Caki2 (cell line): ENCODE measurements around the gene TPRN. TPM values are rescaled to one million over a fixed set of nuclear protein-coding genes. Genes with fewer than 3 reads are reported as not detected.
A peak's percentile ranks its signal among the peaks of the same experiment; 100 is the strongest.

Source experiments
- DNase-seq: peaks from one replicate; pipeline ENCODE4 v3.0.0-alpha.2; 2015; ENCODE audit warnings: low read depth
- in situ Hi-C: cut with HindIII; loops from 2 replicates; pipeline ENCODE4 v1.10.0; 2016; ENCODE audit warnings: low sequenced_read_pairs, low pct_unique_long_range_greater_than_20kb, mixed read lengths
- total RNA-seq: library from RNA; depleted of rRNA; stranded (reverse); fragments of >200 nt; shearing (Covaris generic); gene quantifications from 2 replicates; pipeline ENCODE4 v1.2.3, GENCODE V29; 2014; ENCODE audit warnings: low replicate concordance

TPRN gene
- total RNA-seq, 1 experiment from 2014 or later, result 15.2 TPM

GRCh38 chr9:137217276-137218211 is 17.0 kb upstream of the TPRN start:
- in situ Hi-C loops, result no loop called here

GRCh38 chr9:137216188-137216965 is 15.8 kb upstream of the TPRN start:
- no peak for DNase-seq
- in situ Hi-C loops, result no loop called here

More at GRCh38 chr9:137217276-137218211, 17.0 kb upstream of the TPRN start:
- DNase-seq, result peak; percentile 85

GRCh38 chr9:137215196-137215986 is 14.8 kb upstream of the TPRN start:
- in situ Hi-C loops, result no loop called here
- DNase-seq, result no peak

GRCh38 chr9:137214620-137215019 is 14.1 kb upstream of the TPRN start:
- no peak for DNase-seq
- in situ Hi-C loops, result no loop called here

DNA sequence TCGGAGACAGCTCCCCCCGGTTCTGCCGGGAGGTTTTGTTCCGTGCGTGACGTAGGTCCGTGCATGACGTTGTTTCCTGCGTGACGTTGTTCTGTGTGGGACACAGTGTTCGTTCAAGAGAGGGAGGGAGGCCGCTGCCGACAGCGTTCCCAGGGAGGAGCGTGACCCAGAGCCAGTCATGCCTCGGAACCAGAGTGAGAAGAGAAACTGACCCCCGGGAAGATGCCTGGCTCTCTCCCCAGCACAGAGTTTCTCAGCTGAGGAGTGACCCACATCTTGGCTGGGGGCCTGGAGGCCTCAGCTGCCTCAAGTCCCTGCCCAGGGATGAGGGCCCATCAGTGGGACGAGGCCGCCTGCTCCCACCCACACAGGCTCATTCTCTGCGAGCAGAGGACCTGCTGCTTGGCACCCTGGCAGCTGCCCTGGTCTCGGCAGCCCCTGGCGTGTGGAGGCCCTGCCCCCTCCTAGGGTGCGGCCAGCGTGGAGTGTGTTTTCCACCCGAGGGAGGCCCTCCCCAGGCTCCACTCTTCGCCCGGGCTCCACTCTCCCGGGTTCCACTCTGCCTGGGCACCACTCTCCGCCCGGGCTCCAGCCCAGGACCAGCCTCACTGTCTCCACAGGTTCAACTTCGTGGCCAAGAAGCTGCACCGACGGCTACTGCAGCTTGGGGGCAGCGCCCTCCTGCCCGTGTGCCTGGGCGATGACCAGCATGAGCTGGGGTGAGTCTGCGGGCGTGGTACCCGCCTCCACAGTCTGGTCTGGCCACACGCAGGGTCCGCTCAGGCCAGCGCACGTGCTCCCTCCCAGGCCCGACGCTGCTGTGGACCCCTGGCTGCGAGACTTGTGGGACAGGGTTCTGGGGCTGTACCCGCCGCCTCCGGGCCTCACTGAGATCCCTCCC is 12.9 kb upstream of the TPRN start:
- DNase-seq, result no peak
- in situ Hi-C loops, result no loop called here

DNA sequence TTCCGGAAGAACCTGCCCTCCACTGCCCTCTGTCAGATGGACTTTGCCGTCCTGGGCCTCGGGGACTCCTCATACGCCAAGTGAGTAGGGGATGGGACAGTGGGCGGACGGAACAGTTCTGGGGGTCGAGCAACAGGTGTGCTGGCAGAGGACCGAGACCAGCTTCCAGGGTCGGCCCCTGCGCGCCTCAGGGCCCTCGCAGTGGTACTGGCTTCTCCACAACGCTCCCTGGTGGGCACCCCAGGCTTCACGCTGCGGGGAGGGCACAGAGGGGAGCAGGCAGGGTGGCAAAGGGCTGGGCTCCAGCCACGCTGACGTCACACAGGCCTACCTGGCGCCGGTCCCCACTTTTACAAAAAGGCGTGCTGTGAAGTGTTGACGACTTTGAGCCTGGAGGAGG is 12.0 kb upstream of the TPRN start:
- no peak for DNase-seq
- in situ Hi-C loops, result no loop called here

- in situ Hi-C loops, result no loop called here
- DNase-seq, result no peak
Observed at GRCh38 chr9:137211532-137211931, 11.0 kb upstream of the TPRN start.

DNA sequence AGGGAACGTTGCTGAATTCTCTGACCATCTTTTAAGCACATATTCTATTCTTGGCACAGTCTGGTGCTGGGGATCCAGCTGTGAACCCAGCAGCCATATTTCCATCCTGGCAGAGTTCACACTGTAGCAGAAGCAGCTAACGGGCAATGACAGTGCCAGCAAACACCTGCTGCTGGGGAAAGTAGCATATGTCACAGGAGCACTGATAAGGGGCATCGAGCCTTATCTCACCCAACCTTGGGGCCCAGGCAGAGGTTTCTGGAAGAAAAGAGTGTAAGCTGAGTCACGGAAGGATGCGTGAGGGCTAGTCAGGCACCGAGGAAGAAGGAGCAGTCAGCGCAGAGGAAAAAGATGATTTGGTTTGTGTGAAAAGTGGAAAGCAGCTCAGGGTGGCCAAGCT is 6.1 kb upstream of the TPRN start:
- in situ Hi-C loops, result no loop called here

DNA sequence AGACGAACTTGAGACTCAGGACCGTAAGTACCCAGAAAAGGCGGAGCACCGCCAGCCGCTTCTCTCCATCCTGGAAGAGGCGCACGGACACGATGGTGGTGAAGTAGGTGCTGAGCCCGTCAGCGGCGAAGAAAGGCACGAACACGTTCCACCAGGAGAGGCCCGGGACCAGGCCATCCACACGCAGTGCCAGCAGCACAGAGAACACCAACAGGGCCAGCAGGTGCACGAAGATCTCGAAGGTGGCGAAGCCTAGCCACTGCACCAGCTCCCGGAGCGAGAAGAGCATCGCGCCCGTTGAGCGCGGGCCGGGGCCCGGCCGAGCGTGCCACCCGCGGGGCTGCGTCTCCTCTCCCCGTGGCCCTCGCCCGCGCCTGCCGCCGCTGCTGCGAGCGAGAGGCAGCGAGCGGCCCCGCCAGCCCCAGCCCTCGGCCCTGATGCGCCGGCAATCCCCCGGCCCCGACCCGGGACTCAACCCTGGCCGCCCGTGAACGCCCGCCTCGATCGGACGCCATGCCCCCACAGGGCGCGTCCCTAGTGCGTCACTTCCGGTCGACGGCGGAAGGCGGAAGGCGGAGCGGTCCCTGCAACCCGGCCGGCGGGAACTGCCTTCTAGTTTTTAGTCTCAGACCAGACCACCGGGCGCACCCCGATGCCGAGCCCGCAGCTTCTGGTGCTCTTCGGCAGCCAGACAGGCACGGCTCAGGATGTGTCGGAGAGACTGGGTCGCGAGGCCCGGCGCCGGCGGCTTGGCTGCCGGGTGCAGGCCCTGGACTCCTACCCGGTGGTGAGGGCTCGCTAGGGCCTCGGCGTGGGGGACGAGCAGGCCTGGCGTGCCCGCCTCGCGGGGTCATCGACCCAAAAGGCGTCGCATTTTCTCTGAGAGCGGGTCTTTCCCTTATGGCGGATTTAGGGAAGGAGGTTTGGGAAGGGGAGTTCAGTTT is 4.9 kb upstream of the TPRN start, which contains the start of the genes NDOR1 and TMEM203:
Gene NDOR1 (plus strand): TSS at position 575 of the 944 bp plus-strand sequence. CDS start 78 bp downstream, at position 653.
Gene TMEM203 (minus strand): TSS at position 523 of the 944 bp plus-strand sequence. CDS start 234 bp downstream, at position 289.
- in situ Hi-C loops, result no loop called here
- peak; percentile 66 for DNase-seq

More for the DNA sequence above, 6.1 kb upstream of the TPRN start:
- no peak for DNase-seq

DNA sequence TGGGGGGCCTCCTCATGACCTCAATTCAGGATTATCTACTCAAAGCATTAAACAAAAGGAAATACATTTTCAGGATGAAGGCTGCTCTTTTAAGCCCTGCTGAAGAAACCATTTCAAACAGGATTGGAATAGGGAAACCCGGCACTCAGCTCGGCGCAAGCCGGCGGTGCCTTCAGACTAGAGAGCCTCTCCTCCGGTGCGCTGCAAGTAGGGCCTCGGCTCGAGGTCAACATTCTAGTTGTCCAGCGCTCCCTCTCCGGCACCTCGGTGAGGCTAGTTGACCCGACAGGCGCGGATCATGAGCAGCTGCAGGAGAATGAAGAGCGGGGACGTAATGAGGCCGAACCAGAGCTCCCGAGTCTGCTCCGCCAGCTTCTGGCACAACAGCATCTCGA is 4.2 kb upstream of the TPRN start:
- in situ Hi-C loops, result no loop called here
- no peak for DNase-seq

DNA sequence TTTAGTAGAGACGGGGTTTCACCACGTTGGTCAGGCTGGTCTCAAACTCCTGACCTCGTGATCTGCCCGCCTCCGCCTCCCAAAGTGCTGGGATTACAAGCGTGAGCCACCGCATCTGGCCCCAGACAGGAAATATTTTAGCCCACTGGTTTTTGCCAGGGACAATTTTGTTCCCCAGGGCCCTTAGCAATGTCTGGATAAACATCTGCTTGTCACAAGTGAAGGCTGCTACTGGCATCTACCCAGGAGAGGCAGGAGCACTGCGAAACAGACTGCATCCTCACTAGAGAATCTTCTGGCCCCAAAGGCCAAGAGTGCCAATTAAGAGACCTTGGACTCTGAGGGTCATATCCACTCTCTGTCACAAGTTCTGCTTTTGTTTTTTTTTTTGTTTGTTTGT is 2.4 kb upstream of the TPRN start:
- in situ Hi-C loops, result no loop called here
- DNase-seq, result no peak

DNA sequence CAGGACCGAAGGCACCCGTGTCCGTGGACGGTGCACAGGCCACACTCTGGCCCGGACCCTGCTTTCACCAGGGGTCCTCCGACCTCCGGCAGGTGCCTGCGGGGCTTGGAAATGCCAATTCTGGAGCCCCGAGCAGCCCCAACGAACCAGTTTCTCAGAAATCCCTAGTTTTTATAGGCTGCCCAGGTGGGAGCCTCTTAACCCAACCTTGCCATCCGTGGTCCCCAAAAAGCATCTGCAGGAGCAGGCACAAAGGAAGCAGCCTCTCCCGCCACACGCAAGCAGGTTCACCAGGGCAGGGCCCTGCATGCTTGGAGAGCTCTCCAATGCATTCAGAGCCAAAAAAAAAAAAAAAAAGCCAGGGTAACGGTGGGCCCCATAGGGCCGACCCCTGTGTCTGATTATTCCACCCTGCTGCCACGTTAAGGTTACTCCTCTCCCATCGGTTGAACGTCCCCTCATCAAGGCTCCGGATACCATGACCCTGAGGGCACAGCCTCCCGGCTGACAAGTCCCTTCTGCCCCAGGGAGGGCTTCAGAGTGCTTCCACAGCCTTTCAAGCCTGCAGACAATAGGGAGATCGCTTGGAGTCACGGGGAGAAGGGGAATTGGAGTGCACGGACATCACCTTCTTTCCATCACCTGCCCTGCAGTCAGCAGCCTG is 796 bp upstream of the TPRN start:
- in situ Hi-C loops, result no loop called here

GRCh38 chr9:137199411-137200121 is 975 bp downstream of the TPRN start:
- no peak for DNase-seq
- in situ Hi-C loops, result no loop called here

More for the DNA sequence above, 796 bp upstream of the TPRN start:
- DNase-seq, result no peak

DNA sequence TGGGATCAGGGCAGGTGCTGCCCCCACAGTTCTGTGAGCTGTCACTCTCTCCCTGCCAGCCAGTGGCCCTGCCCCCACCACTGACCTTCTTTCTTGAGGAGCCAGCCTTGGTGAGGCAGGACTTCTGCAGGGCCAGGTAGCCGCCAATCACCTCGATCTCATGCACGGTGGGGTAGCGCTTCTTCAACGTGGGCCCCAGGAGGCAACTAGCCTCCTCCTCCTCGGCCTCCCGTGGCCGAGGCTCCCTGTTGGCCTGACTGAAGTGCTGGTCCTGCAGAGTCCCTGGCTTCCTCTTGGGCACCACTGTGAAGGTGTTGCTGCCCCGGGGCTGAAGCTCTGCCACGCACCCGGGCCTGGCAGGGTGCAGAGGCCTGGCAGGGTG is 1.6 kb downstream of the TPRN start:
- DNase-seq, result no peak
- in situ Hi-C loops, result no loop called here
